ENCODE measurements around the gene NCCRP1. TPM values are rescaled to one million over a fixed set of nuclear protein-coding genes. Genes with fewer than 3 reads are reported as not detected.

Gene NCCRP1
- 22.7 and 23.2 TPM in 2 replicates for total RNA-seq (2021)
- Bru-seq, nascent RNA = percentile 41 among the genes with signal in this experiment
- BruChase-seq, experiment 1, labeled RNA remaining after a 2-hour chase = percentile 51 among the genes with signal in this experiment
- BruChase-seq, experiment 2, labeled RNA remaining after a 6-hour chase = percentile 59 among the genes with signal in this experiment
- long read RNA-seq, transcript NCCRP1-201 (6 exons, 1,978 nt) = major isoform, 59 of 67 reads
- long read RNA-seq, partial matches to known transcripts = 4 of 67 reads
- long read RNA-seq, other reads (novel, unspliced or antisense) = 4 of 67 reads

GRCh38 chr19:39196860-39197562 is at the start of gene NCCRP1:
TSS of gene NCCRP1 (plus strand) at chr19:39196964. CDS start at chr19:39196983, 19 bp downstream.
- peak; percentile 46 to 54 for DNase-seq
- H3K79me2 ChIP-seq (ENCODE audit: low read depth) = no peaks in the 10 kb centered on the region
- peaks cover 36% of the 10 kb centered on the region for H3F3A ChIP-seq (ENCODE audit: insufficient read depth, low read depth)
- no peaks in the 10 kb centered on the region for H4K20me1 ChIP-seq (ENCODE audit: insufficient read depth)
- no peaks in the 10 kb centered on the region for H3K36me3 ChIP-seq (ENCODE audit: low read depth)
- H3K9me3 ChIP-seq (ENCODE audit: insufficient read depth, low read depth) = no peaks in the 10 kb centered on the region
- ChIA-PET POLR2A (ENCODE audit: unreplicated experiment) (no interaction called here), CTCF (no interaction called here)
- TF ChIP-seq CTCF (conservative IDR thresholded peaks at IDR 0.05) (no peak), EZH2 (IDR thresholded peaks at IDR 0.05; ENCODE audit: low read depth) (no peak)
- H3K4me3 ChIP-seq = peak within 1 kb of the TSS; percentile 47
- no peaks in the 10 kb centered on the region for H3K9me2 ChIP-seq (ENCODE audit: insufficient read depth)
- H3K27ac ChIP-seq = peak within 1 kb of the TSS; percentile 65
- intact Hi-C loops (cut with micrococcal nuclease; ENCODE audit: unreplicated experiment) = loop anchor here (2.0 kb wide), 1 partner anchor 74 kb away; no protein-coding TSS in a partner anchor
- no peaks in the 10 kb centered on the region for H3K27me3 ChIP-seq (ENCODE audit: insufficient read depth, low read depth)
- BruUV-seq (replicated peaks) = no TSS peak
- H3K4me1 ChIP-seq (replicated peaks; ENCODE audit: insufficient read depth) = peaks cover 56% of the 10 kb centered on the region
- H3K4me2 ChIP-seq = peak within 1 kb of the TSS; percentile 73
- peak within 1 kb of the TSS; percentile 47 for H2AFZ ChIP-seq

- Histone ChIP-seq H3K9me3 (ENCODE audit: insufficient read depth, low read depth) (no peaks in the 10 kb centered on the region), H3K27me3 (ENCODE audit: insufficient read depth, low read depth) (no peaks in the 10 kb centered on the region), H3K4me1 (replicated peaks; ENCODE audit: insufficient read depth) (no peaks in the 10 kb centered on the region; the same call in 1 of the 2 replicates), H2AFZ (no peak overlapping the region), H4K20me1 (ENCODE audit: insufficient read depth) (peaks cover 52% of the 10 kb centered on the region), H3K4me2 (no peak overlapping the region), H3K27ac (no peak overlapping the region), H3K79me2 (ENCODE audit: low read depth) (peaks cover 79% of the 10 kb centered on the region), H3F3A (ENCODE audit: insufficient read depth, low read depth) (no peaks in the 10 kb centered on the region; the same call in 1 of the 2 replicates), H3K4me3 (no peak overlapping the region), H3K36me3 (ENCODE audit: low read depth) (peaks cover 5% of the 10 kb centered on the region; the same call in 1 of the 2 replicates), H3K9me2 (ENCODE audit: insufficient read depth) (no peaks in the 10 kb centered on the region)
- POLR2A ChIA-PET (ENCODE audit: unreplicated experiment) = no interaction called here
- TF ChIP-seq CTCF (conservative IDR thresholded peaks at IDR 0.05) = no peak
- TF ChIP-seq EZH2 (IDR thresholded peaks at IDR 0.05; ENCODE audit: low read depth) = no peak
- no TSS peak for BruUV-seq (replicated peaks)
- DNase-seq = no peak
- intact Hi-C loops (cut with micrococcal nuclease; ENCODE audit: unreplicated experiment) = no loop called here
- CTCF ChIA-PET = no interaction called here
Measured at GRCh38 chr19:39147480-39147879, 49.3 kb upstream of the NCCRP1 start.

- DNase-seq = no peak
- POLR2A ChIA-PET (ENCODE audit: unreplicated experiment) = no interaction called here
- Histone ChIP-seq H2AFZ (no peak overlapping the region), H3K27me3 (ENCODE audit: insufficient read depth, low read depth) (no peaks in the 10 kb centered on the region), H3F3A (ENCODE audit: insufficient read depth, low read depth) (peaks cover 9% of the 10 kb centered on the region; the same call in 1 of the 2 replicates), H3K36me3 (ENCODE audit: low read depth) (peaks cover 5% of the 10 kb centered on the region; the same call in 1 of the 2 replicates), H3K79me2 (ENCODE audit: low read depth) (peaks cover 86% of the 10 kb centered on the region), H3K4me2 (no peak overlapping the region), H3K9me3 (ENCODE audit: insufficient read depth, low read depth) (no peaks in the 10 kb centered on the region), H4K20me1 (ENCODE audit: insufficient read depth) (peaks cover 44% of the 10 kb centered on the region), H3K27ac (no peak overlapping the region), H3K4me1 (replicated peaks; ENCODE audit: insufficient read depth) (peaks cover 8% of the 10 kb centered on the region), H3K4me3 (no peak overlapping the region), H3K9me2 (ENCODE audit: insufficient read depth) (no peaks in the 10 kb centered on the region)
- CTCF ChIA-PET = no interaction called here
- TF ChIP-seq CTCF (conservative IDR thresholded peaks at IDR 0.05) (no peak), EZH2 (IDR thresholded peaks at IDR 0.05; ENCODE audit: low read depth) (no peak)
- no TSS peak for BruUV-seq (replicated peaks)
- intact Hi-C loops (cut with micrococcal nuclease; ENCODE audit: unreplicated experiment) = no loop called here
Measured at GRCh38 chr19:39148939-39149529, 47.7 kb upstream of the NCCRP1 start.

Measured in PC-9 (cell line).